Pancreas (tissue), 10 donors: ENCODE results near the gene CAV3. TPM values are rescaled to one million over a fixed set of nuclear protein-coding genes. Genes with fewer than 3 reads are reported as not detected.

Experiments
- ATAC-seq, 4 donors: fragments of 200-7000 bp; cut with Tn5 transposase; one replicate each; pipeline versions ENCODE4 v1.8.0 to v1.9.1; 2020; ENCODE audit warnings: mild to moderate bottlenecking in 4 of 4, moderate library complexity in 4 of 4
- DNase-seq, 6 donors: peaks; one replicate each; pipeline ENCODE4 v3.0.0-alpha.2; 2020
- FAIRE-seq: peaks from 2 replicates; lab custom pipeline; 2012; peaks lifted over from hg19 to GRCh38; lab: Jason Lieb, UNC
- H3K27ac ChIP-seq, 4 donors: fragments of 200-600 bp; sonication (generic); 1 replicate in 3 of 4; 2 replicates in 1 of 4; pipeline versions ENCODE4 v1.5.0 to v1.8.0; 2020
- H3K27me3 ChIP-seq, 4 donors: fragments of 200-600 bp; one replicate each; pipeline ENCODE4 v1.8.0; 2021
- H3K36me3 ChIP-seq, 3 donors: fragments of 200-600 bp; sonication (generic) in 1 of 3; one replicate each; pipeline versions ENCODE4 v1.5.0 to v1.8.0; 2020 to 2021
- H3K4me1 ChIP-seq, 3 donors: fragments of 200-600 bp; one replicate each; pipeline ENCODE4 v1.8.0; 2021
- H3K4me3 ChIP-seq, 4 donors: fragments of 200-600 bp; sonication (generic) in 2 of 4; one replicate each; pipeline versions ENCODE4 v1.5.0 to v1.8.0; 2020 to 2021
- H3K9me3 ChIP-seq, 4 donors: fragments of 200-600 bp; one replicate each; pipeline ENCODE4 v1.8.0; 2021
- WGBS, 2 donors: extraction: QIAGEN DNeasy Blood & Tissue Kit; methylation state at CpG; one replicate each; pipeline ENCODE4 v1.1.7; 2013; 5-methylcytosine and 5-hydroxymethylcytosine counted together
- intact Hi-C, 3 donors: fragments of 100-400 bp; cut with DNase I; formaldehyde crosslinking; loops; one replicate each; pipeline versions ENCODE4 v1.11.1 to v1.14.2; 2022
- polyA plus RNA-seq, 2 donors: library from polyadenylated mRNA; stranded (reverse); fragments of 200-250 nt; gene quantifications; one replicate each; pipeline ENCODE4 v1.2.3, GENCODE V29; 2013
- total RNA-seq, 6 donors: library from RNA; stranded (reverse); fragmentation: NEBNext Ultra II Directional in 4 of 6; extraction: Animal tissue kit (Norgen Biotek cat#: 25700) in 4 of 6; gene quantifications; one replicate each; pipeline versions ENCODE4 v1.2.1 to v1.2.4, GENCODE V29; 2021 to 2023
- TF ChIP-seq, protein P1 (sequence below), 4 donors: fragments of 200-600 bp; sonication (generic) in 3 of 4; IDR thresholded peaks; one replicate each; pipeline versions ENCODE4 v1.5.0 to v1.8.0; 2021; ENCODE audit warnings: antibody characterized with exemption in 4 of 4
- donor health status: healthy with polysubstance abuse.
- donor health status: DM: no; HTN: no; CAD: no; lungs with moderate emphysema.
- donor health status: DM: no; HTN: no; CAD: no.
- donor health status: control.
- donor health status: control.
- donor health status: Bipolar disorder and iron deficiency.
- donor health status: DM: yes; HTN: yes; CAD: no.
- donor health status: DM: no; HTN: no; CAD: no.
- donor health status: DM: no; HTN: no; CAD: no.
- donor health status: DM: yes; HTN: yes; CAD: no.

Gene CAV3
- total and polyA plus RNA-seq, 8 donors: not detected

DNA sequence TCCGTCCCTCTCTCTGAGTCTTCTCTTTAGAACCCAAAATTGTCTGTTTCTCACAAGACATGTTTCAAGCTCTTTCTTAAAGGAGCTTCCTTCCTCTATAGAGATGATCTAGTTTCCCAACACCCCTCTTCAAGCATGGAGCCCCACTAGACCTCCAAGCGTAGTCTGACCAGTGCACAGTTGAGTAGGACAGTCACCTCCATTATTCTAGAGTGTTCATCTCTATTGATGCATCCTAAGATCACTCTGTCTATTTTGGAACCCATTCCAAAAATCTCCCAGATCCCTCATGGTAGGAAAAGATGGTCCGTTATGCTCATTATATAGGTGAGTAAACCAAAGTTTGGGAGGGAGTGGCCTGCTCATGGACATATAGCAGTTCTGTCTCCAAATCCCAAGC, 4.1 kb upstream of the CAV3 start:
- WGBS, 2 donors: 74 to 85% methylated on average over 3 of the region's 3 CpGs
- TF ChIP-seq, protein P1, sequence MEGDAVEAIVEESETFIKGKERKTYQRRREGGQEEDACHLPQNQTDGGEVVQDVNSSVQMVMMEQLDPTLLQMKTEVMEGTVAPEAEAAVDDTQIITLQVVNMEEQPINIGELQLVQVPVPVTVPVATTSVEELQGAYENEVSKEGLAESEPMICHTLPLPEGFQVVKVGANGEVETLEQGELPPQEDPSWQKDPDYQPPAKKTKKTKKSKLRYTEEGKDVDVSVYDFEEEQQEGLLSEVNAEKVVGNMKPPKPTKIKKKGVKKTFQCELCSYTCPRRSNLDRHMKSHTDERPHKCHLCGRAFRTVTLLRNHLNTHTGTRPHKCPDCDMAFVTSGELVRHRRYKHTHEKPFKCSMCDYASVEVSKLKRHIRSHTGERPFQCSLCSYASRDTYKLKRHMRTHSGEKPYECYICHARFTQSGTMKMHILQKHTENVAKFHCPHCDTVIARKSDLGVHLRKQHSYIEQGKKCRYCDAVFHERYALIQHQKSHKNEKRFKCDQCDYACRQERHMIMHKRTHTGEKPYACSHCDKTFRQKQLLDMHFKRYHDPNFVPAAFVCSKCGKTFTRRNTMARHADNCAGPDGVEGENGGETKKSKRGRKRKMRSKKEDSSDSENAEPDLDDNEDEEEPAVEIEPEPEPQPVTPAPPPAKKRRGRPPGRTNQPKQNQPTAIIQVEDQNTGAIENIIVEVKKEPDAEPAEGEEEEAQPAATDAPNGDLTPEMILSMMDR (IDR thresholded peaks at IDR 0.05): no peak
- DNase-seq: no peak
- no peaks in the 10 kb centered on the region for H3K9me3 ChIP-seq
- no peak overlapping the region for H3K4me3 ChIP-seq
- no peaks in the 10 kb centered on the region for H3K27me3 ChIP-seq
- no peak for FAIRE-seq
- no peaks in the 10 kb centered on the region for H3K4me1 ChIP-seq
- intact Hi-C loops: no loop called here
- no peaks in the 10 kb centered on the region for H3K36me3 ChIP-seq
- no peak for ATAC-seq
- no peak overlapping the region for H3K27ac ChIP-seq

DNA sequence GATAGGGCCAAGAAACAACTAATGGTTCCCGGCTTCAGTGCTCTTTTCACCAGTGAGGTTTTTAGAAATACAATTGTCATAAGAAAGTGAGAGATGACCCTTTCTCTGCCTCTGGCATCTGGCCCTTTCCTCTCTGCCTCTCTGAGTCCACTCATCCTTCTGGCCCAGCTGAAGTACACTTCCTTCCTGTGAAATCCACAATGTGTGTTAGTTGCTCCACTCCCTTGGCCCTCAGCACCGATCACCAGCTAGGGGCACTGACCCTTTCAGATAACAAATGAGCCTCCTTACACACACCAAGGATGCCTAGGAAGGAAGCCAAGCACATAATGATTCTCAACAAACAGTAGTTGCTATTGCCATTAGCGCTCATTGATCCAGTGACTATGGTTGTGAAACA, 2.9 kb upstream of the CAV3 start:
- Histone ChIP-seq H3K4me3 (no peak overlapping the region), H3K36me3 (no peaks in the 10 kb centered on the region), H3K27ac (no peak overlapping the region), H3K4me1 (no peaks in the 10 kb centered on the region), H3K27me3 (no peaks in the 10 kb centered on the region), H3K9me3 (no peaks in the 10 kb centered on the region)
- DNase-seq: no peak
- 50 to 53% methylated on average over 3 of the region's 3 CpGs for WGBS, 2 donors
- intact Hi-C loops: no loop called here
- TF ChIP-seq, protein P1 (IDR thresholded peaks at IDR 0.05): no peak
- ATAC-seq: no peak
- FAIRE-seq: no peak

DNA sequence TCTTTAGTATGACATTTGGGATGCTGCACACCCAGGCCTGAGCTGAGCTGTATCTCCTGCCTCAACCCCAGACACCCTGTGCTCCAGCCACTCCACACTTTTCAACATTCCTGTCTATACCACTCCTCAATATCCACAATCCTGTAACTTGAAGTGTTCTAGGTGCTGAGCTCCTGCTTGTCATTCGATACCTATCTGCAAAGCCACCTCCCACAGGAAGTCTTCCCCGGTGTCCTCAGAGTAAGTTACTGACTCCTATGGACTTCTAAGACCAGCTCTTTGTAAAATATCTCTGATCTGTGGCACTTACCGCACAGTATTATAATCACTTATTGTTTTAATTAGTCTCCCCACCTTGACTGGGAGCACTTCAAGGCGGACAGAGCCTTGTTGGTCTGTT, 1.2 kb upstream of the CAV3 start:
- Histone ChIP-seq H3K9me3 (no peaks in the 10 kb centered on the region), H3K36me3 (no peaks in the 10 kb centered on the region), H3K27me3 (no peaks in the 10 kb centered on the region), H3K4me1 (no peaks in the 10 kb centered on the region), H3K4me3 (no peak overlapping the region), H3K27ac (no peak overlapping the region)
- TF ChIP-seq, protein P1 (IDR thresholded peaks at IDR 0.05): no peak
- WGBS, 2 donors: 60 to 71% methylated on average over 4 of the region's 4 CpGs
- no peak for DNase-seq
- FAIRE-seq: no peak
- intact Hi-C loops: no loop called here
- ATAC-seq: no peak

DNA sequence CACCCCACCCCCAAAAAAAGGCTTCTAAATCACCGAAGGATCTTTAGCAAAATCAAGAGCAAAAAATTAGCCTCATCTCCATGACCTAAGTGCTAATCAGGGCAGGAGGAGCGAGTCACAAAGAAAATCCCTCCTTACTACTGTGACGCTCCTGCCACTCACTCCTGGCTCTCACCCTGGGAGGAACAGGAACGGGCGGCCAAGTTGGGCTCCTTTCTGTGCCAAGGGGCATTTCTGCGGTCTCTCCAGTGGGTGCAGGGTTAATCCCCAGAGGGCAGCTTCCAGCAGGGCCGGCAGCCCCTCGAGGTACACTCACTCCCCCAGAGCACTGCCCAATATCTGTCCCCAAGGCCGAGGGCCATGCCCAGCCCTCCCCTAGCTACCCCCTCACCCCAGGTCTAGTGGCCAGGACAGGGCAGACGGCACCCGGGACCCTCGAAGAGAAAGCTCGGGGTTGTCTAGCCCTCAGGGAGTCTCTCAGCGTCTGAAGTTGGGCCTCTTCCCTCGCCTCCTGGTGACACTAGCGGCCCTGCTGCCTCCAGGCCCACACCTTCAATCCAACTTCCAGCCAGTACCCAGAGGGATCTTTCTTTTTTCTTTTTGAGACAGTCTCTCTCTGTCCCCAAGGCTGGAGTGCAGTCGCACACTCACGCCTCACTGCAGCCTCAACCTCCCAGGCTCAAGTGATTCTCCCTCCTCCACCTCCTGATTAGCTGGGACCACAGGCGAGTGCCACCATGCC, 706 bp downstream of the CAV3 start:
- H3K4me1 ChIP-seq: no peaks in the 10 kb centered on the region
- no peak overlapping the region for H3K4me3 ChIP-seq
- no peak overlapping the region for H3K27ac ChIP-seq
- ATAC-seq: no peak
- intact Hi-C loops: no loop called here
- no peaks in the 10 kb centered on the region for H3K36me3 ChIP-seq
- WGBS, 2 donors: 77 to 88% methylated on average over 18 to 19 of the region's 19 CpGs
- no peak for FAIRE-seq
- no peak for DNase-seq
- TF ChIP-seq, protein P1 (IDR thresholded peaks at IDR 0.05): no peak
- no peaks in the 10 kb centered on the region for H3K9me3 ChIP-seq
- H3K27me3 ChIP-seq: no peaks in the 10 kb centered on the region

DNA sequence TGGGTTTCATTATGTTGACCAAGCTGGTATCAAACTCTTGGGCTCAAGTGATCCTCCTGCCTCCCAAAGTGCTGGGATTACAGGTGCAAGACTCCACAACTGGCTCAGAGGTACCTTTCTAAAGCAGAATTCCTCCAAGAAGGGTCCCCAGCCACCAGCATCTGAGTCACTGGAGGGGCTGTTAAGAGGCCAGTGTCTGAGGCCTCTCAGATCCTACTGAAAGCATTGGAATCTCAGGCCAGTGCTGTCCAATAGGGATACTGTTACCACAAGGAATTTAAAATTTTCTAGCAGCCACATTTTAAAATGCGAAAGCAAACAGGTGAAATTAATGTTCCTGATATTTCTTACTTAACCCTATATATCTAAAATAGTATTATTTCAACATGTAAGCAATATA, 1.3 kb downstream of the CAV3 start:
- FAIRE-seq: no peak
- no peak for ATAC-seq

More for the DNA sequence above, 1.3 kb downstream of the CAV3 start:
- no peaks in the 10 kb centered on the region for H3K4me1 ChIP-seq
- no peak overlapping the region for H3K4me3 ChIP-seq
- no peaks in the 10 kb centered on the region for H3K27me3 ChIP-seq
- WGBS, 2 donors: 94 to 97% methylated on average over 1 of the region's 1 CpG
- no peak overlapping the region for H3K27ac ChIP-seq
- TF ChIP-seq, protein P1 (IDR thresholded peaks at IDR 0.05): no peak
- intact Hi-C loops: no loop called here
- no peaks in the 10 kb centered on the region for H3K36me3 ChIP-seq
- DNase-seq: no peak
- no peaks in the 10 kb centered on the region for H3K9me3 ChIP-seq
